ENCODE measurements around the gene ASCC1.
"Not testable (repeated sequence)": the region's sequence is repeated elsewhere in the genome, so short reads cannot be mapped to it uniquely, and the experiment has no call there.

Gene ASCC1

DNA sequence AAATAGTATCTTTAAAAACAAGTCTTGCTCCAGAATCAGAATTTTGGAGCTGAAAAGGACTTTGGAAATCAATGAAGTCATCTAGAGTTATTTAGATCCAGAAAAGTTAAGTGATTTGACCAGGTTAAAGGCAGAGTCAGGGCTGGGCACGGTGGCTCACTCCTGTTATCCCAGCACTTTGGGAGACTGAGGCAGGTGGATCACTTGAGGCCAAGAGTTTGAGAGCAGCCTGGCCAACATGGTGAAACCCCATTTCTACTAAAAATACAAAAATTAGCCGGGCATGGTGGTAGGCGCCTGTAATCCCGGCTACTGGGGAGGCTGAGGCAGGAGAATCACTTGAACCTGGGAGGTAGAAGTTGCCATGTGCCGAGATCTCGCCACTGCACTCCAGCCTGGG, 8.1 kb upstream of the ASCC1 start:
- DNase-seq = peak in 1 of 10 donors; percentile 65
- intact Hi-C loops (cut with DNase I) = loop anchor here (5.0 kb wide), 2 partner anchors 92 to 177 kb away; no protein-coding TSS in a partner anchor

DNA sequence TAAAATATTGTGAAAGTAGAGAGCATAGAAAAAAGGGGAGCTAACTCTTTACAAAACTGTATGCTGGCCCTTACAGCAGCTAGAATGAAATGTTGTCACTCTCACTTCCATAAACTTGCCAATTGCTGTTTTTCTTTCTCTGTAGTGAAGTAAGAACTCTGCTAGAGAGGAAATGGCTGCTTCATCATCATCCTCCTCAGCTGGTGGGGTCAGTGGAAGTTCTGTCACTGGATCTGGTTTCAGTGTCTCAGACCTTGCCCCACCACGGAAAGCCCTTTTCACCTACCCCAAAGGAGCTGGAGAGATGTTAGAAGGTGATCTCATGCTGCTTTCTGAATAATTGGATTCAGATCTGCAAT, 7.6 kb upstream of the ASCC1 start:
- intact Hi-C loops (cut with DNase I) = loop anchor here (2.0 to 5.0 kb wide), 3 partner anchors 91 to 327 kb away; no protein-coding TSS in a partner anchor
- DNase-seq = peak in 1 of 10 donors; percentile 30

DNA sequence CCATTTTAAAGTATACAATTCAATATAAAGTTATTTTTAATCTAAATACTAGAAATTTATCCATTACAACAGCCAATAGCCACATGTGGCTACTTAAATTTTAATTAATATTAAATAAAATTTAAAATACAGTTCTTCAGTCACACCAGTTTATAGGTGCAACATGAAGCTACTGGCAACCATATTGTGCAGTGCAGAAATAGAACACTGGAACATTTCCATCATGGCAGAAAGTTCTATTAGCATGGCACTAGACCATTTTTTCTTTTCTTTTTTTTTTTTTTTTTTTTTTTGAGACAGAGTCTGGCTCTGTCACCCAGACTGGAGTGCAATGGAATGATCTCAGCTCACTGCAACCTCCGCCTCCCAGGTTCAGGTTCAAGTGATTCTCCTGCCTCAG, 5.2 kb upstream of the ASCC1 start:
- DNase-seq = no peak
- intact Hi-C loops (cut with DNase I) = loop anchor here (5.0 kb wide), 2 partner anchors 89 to 174 kb away; no protein-coding TSS in a partner anchor

DNA sequence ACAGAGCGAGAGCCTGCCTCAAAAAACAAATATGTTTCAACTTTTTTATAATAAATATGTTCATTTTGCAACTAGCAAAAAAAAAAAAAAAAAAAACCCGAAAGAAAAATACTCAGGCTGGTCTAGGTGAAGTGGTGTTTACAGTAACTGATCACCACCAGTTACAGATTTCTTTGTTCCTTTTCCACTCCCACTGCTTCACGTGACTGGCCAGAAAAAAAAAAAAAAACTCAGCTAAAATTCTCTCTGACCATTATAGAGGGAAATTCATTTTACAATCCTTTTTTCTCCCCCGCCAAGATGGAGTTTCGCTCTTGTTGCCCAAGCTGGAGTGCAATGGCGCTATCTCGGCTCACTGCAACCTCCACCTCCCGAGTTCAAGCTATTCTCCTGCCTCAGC, 4.6 kb upstream of the ASCC1 start:
- intact Hi-C loops (cut with DNase I) = loop anchor here (5.0 kb wide), 2 partner anchors 88 to 173 kb away; no protein-coding TSS in a partner anchor
- DNase-seq = no peak

DNA sequence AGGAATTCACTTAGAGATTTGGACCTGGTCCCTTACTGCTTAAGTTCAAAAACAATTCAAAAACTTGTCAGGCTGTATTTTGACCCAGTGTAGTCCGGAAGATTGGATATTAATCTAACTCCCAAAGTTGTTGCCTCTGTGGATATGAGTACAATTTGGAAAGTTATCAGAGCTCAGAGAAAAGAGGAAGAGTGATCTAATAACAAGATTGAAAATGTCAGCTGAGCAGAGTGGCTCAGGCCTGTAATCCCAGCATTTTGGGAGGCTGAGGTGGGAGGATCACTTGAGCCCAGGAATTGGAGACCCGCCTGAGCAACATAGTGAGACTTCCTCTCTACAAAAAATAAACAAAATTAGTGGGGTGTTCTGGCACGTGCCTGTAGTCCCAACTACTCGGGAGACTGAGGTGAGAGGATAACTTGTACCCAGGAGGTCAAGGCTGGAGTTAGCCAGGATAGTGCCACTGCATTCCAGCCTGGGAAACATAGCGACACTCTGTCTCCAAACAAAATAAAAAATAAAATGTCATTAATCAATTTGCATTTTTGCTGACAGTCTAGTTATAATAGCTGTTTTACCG, 3.2 kb upstream of the ASCC1 start:
- intact Hi-C loops (cut with DNase I) = no loop called here
- DNase-seq = peak in 1 of 10 donors; percentile 4

DNA sequence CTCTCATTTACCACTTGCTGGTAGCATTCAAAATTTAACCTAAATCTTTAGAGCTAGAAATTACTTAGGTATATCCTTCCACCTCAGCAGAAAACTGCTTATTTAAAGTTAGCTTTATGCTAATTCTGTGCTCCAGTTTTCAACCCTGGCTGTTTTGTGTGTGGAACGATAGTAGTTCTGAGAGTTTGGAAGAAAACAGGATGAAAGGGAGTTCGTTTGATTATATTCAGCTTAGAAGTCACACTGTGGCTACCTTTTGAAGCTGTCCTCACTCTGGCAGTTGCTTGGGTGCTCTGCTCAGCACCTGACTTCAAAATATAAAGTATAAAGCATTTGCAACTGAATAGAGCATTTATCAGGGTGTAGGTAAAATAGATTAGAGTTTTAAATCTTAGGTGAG, 2.6 kb upstream of the ASCC1 start:
- DNase-seq = no peak
- intact Hi-C loops (cut with DNase I) = no loop called here

DNA sequence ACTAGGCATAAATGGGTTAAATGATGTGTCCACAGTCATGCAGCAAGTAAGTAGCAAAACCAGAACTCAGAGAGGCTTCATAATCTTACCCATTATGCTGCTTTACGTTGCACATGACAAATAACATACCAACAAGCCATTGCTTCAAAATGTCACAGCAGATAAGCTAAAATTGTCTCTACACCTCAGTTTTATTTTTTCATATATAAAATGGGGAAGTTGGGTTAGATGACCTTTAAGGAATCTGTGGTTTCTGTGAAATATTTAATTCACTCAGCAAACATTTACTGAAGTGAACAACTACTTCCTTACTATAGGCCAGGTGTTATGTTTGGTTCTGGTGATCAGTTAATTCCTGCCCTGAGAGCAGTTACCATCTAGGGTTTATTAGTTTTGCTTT, 2.2 kb upstream of the ASCC1 start:
- DNase-seq = no peak
- intact Hi-C loops (cut with DNase I) = no loop called here

DNA sequence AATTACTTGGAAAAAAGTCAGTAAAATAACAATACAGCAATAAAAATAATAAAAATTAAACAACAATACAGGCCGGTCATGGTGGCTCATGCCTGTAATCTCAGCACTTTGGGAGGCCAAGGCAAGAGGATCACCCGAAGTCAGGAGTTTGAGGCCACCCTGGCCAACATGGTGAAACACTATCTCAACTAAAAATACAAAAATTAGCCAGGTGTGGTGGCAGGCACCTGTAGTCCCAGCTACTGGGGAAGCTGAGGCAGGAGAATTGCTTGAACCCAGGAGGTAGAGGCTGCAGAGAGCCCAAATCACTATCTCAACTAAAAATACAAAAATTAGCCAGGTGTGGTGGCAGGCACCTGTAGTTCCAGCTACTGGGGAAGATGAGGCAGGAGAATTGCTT, 4.2 kb downstream of the ASCC1 start:
- intact Hi-C loops (cut with DNase I) = not testable (repeated sequence)

DNA sequence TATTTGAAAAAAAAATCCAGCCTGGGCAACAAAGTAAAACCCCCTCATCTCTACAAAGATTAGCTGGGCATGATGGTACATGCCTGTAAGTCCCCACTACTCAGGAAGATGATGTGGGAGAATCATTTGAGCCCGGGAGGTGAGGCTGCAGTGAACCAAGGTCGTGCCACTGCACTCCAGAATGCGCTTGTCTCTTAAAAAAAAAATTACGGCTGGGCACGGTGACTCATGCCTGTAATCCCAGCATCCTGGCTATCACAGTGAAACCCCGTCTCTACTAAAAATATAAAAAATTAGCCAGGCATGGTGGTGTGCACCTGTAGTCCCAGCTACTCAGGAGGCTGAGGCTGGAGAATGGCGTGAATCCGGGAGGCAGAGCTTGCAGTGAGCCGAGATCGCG, 4.7 kb downstream of the ASCC1 start:
- intact Hi-C loops (cut with DNase I) = not testable (repeated sequence)
- DNase-seq = peak in 1 of 10 donors; percentile 11

More for the DNA sequence above, 4.2 kb downstream of the ASCC1 start:
- not testable (repeated sequence) for DNase-seq

DNA sequence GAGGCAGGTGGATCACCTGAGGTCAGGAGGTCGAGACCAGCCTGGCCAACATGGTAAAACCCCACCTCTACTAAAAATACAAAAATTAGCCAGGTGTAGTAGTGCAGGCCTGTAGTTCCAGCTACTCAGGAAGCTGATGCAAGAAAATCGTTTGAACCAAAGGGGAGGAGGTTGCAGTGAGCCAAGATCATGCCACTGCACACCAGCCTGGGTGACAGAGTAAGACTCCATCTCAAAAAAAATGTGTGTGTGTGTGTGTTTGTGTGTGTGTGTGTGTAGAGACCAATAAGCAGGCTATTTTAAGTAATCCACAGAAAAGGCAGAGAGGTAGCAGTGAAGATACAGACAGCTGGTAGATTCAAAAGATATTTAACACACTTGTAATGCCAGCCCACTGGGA, 7.5 kb downstream of the ASCC1 start:
- intact Hi-C loops (cut with DNase I); DNase-seq: not testable (repeated sequence)

DNA sequence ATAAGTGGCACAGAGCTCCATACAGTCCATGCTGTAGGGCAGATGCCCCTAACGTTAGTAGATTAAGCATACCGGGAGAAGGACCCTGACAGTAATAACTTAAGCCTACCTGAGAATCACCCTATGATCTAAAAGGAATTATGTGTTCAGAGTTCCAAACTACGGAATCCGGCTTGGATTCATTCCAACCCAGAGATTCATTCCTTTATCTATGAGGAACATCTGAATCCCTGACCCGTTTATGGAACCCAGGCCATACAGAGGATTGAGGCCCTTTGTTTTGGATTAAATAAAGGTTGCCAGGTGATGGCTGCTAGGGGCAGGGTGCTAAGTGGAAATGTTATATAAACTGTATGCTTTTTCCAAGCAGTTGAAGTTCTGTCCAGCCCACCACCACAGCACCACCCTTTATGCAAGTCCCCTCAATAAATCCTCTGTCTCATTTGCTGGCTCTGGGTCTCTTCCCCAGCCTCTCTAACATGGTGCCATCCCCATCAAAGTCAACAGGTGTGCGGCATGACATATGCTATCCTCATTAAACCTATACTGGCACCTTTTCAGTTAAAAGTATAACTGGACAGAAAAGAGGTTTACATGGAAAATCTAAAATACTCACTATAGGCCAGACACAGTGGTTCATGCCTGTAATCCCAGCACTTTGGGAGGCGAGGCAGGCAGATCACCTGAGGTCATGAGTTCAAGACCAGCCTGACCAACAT, 9.4 kb downstream of the ASCC1 start:
- intact Hi-C loops (cut with DNase I) = no loop called here
- peak in 1 of 10 donors; percentile 11 for DNase-seq

DNA sequence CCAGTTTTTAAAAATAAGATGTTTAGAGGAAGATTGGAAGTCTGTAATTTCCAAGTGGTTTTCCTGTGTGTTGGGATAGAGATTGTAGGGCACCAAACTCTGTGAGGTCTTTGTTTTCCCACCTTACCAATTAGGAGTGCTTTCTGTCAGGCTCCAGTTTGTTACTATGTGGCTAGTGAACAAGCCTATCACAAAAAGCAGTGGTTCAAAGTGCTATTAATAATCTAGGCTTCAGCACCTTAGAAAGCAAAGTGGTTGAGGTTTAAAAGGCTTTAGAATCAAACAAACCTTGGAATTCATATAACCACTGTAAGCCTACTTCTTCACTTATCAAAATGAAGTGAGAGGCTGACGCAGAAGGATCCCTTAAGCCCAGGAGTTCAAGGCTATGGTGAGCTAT, 11.4 kb downstream of the ASCC1 start:
- intact Hi-C loops (cut with DNase I) = no loop called here

DNA sequence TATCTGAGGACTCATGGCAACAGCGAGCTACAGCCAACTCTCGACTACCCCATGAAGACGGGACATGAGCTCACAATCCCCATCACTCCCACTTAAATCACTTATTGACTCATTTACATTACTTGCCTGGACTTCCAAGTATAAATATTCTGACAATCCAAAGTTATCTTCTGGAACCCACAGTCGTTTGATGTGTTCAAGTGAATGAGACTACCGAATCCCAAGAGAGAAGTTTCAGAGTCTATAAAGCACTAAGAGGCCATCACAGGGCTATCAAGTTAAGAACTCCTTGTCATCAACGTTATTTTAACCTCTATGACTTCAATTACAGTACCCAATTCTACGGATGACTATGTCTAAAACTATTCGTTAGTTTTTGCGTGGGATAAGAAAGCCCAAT, 11.8 kb downstream of the ASCC1 start:
- no peak for DNase-seq
- intact Hi-C loops (cut with DNase I) = no loop called here

More for the DNA sequence above, 11.4 kb downstream of the ASCC1 start:
- DNase-seq = no peak

DNA sequence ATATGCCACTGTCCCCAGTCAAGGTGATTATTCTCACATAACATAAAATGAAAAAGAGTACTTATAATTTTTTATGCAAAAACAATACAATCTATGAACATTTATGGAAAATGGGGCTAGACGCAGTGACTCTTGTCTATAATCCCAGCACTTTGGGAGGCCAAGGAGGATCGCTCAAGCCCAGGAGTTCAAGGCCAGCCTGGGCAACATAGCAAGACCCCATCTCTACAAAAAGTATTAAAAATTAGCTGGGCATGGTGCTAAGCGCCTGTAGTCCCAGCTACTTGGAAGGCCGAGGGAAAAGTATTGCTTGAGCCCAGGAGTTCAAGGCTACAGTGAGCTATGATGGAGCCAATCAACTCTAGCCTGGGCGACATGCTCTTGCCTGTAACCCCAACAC, 14.8 kb downstream of the ASCC1 start:
- intact Hi-C loops (cut with DNase I) = no loop called here
- DNase-seq = no peak

DNA sequence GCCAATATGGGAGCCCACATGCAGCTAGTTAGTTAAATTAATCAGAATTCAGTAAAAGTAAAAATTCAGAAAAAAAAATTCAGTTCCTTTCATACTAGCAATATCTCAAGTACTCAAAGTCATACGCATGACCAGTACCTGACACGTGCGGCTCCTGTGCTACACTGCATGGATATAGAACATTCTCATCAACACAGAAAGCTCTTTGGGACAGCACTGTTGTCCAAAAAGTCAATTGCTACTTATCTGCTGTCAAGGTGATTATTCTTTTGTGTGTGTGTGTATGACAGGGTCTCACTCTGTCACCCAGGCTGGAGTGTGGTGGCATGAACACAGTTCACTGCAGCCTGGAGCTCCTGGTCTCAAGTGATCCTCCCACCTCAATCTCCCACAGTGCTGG, 15.2 kb downstream of the ASCC1 start:
- DNase-seq = no peak
- intact Hi-C loops (cut with DNase I) = no loop called here

DNA sequence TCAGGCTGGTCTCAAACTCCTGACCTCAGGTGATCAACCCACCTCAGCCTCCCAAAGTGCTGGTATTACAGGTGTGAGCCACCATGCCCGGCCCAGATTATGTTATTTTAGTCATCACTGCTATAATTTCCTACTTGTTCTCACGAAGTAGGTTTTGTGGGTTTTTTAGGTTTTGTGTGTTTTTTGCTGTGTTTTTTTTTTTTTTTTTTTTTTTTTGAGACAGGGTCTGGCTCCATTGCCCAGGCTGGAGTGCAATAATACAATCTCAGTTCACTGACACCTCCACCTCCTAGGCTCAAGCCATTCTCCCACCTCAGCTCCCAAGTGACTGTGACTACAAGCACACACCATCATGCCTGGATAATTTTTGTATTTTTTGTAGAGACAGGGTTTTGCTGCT, 21.1 kb downstream of the ASCC1 start:
- DNase-seq = no peak
- intact Hi-C loops (cut with DNase I) = no loop called here

DNA sequence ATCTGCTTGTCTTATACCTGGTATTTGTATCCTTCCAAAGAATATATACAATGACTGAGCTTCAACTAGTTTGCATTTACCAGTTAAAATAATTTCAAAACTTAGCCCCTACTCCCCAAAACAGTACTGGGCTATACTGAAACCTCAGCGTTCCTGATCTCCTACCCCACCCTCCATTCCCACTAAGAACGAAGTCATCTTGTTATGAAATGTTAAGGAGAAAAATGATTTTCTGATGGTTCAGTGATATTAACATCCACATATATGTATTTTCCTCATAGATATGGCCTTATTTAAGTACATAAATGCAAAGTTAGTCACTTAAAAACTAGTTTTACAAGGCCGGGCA, 29.1 kb downstream of the ASCC1 start:
- intact Hi-C loops (cut with DNase I) = no loop called here
- no peak for DNase-seq

DNA sequence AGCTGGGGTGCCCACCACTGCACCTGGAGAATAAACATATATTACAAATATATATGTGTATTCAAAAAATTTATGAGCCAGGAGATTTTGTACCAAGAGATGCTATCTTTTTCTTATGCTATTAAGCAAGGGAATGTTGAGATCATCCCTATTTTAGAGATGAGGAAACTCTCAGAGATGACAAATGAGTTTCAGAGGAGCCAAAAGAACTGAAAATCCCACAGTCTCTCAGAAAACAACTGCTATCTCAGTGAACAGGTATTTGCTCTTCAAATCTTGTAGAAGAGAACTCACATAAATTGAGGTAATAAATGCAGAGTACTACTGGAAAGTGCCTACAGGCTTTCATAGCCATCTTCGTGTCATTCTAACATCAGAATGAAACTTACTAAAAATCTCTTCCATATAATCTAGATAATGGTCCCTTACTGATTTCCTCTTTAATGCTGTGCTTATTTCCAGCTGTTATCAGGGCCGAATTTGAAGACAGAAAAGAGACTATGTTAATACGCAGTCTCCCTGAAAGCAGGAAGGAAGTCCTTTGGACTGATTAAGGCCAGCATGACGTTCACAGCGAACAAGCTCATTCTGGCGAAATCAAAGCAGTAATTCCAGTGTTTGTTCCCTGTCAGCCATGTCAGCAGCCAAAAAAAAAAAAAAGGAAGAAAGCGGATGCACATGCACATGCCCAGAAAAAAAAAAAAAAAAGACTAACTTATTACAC, 29.7 kb downstream of the ASCC1 start:
- intact Hi-C loops (cut with DNase I) = no loop called here
- DNase-seq = no peak

DNA sequence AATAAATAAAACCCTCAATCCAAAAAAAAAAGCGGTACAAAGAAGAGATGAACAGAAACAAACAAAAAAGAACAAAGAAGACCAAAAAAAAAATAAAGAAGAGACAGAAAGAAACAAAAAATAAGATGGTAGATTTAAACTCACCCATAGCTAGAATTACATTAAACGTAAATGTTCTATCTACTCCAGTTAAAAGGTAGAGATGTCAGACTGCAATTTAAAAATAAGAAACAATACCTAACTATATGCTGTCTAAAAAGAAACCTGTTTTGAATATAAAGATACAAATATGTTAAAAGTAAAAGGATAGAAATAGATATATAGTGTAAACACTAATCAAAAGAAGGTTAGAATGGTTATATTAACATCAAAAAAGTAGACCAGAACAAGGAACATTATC, 31.9 kb downstream of the ASCC1 start:
- intact Hi-C loops (cut with DNase I) = no loop called here
- no peak for DNase-seq

DNA sequence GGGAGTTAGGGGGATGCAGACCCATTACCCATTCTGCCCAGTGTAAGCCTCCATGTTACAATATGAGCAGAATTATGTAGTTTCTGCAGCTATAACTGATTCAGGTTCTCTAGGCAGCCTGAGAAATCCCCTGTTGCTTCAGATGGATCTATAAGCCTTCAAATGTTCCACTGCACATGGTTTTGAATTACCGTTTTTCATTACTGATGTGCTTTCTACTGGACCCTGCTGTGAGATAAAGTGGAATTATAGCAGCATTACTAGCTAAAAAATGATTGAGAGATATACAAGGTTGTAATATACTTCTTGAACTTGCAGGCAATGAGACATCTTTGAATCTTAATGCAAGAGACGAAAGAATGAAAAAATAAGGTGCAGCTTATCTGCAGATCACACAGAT, 38.6 kb downstream of the ASCC1 start:
- DNase-seq = no peak
- intact Hi-C loops (cut with DNase I) = no loop called here

DNA sequence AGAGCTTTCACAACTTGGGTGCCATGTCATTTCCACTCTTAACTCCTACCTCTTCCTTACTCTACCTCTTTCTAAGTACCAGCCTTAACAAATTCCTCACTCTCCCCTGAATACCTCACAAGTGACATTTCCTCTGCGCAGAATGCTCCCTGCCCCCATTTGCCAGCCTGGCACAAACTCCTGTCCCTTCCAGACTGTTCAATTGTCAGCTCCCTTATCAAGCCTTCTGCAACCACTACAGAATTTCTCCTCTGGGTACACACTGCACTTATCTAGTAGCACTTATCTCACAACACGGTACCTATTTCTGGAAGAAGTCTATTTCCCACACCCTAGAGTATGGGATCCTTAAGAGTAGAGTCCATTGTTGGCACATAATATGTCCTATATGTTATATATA, 39.4 kb downstream of the ASCC1 start:
- no peak for DNase-seq
- intact Hi-C loops (cut with DNase I) = no loop called here

DNA sequence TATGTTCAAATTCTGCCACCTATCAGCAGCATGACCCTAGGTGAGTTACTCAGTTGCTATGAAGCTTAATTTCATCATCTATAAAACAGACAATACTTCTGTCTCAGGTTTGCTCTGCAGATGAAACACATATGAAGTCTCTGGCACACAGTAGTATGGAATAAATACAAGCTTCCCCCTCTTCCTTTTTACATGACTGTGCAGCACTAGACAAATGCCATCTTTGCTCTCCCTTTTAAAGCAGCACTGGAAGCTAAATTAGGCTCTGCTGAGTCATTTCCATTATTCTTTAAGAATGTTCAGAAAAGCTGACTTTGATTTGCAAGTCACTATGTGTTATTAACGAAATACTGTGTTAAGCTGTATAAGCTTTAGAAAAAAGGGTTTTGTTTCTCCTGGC, 40.9 kb downstream of the ASCC1 start:
- intact Hi-C loops (cut with DNase I) = no loop called here
- no peak for DNase-seq
